A673 (cell line): ENCODE results near the gene FRMD4B.

Experiments
- EZH2 ChIP-seq: fragments of 200-600 bp; sonication (generic); IDR thresholded peaks from 2 replicates; pipeline ENCODE4 v1.6.1; 2017; ENCODE audit warnings: borderline replicate concordance, low read depth, mild to moderate bottlenecking, mixed read lengths, antibody characterized with exemption, low read length; ENCODE audit not compliant: poor library complexity, severe bottlenecking
- TF ChIP-seq, protein P1 (sequence below): fragments of 300-800, 200-600 bp; sonication (generic); conservative IDR thresholded peaks from 2 replicates; pipeline ENCODE4 v1.5.1; 2017; ENCODE audit warnings: low read depth, mild to moderate bottlenecking, antibody characterized with exemption, low read length, moderate library complexity, mixed read lengths

DNA sequence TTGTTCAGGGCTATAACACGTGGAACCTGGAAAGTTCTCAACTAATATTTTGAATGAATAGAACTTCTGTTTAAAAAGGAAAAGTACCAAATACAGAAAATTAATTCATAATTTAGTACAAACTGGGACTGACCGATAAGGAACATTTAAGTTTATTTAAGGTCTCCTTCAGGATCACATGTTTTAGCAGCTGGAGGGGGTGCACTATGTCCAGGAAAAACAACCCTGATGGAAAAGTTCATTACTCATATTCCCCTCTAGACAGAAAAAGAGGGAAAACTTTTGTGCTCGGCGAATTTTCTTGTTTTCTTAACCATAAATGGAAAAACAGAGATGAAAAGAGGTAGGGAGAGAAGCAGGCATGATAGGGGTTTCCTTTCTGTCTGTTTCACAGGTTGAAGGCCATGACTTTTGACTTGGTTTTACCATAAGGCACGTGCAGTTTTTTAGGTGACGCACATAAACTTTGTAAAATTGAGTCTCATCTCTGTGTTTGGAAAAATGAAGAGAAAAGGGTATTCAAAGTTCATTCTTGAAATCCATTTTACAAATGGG lies 26.5 kb downstream of the FRMD4B start:
- TF ChIP-seq, protein P1, sequence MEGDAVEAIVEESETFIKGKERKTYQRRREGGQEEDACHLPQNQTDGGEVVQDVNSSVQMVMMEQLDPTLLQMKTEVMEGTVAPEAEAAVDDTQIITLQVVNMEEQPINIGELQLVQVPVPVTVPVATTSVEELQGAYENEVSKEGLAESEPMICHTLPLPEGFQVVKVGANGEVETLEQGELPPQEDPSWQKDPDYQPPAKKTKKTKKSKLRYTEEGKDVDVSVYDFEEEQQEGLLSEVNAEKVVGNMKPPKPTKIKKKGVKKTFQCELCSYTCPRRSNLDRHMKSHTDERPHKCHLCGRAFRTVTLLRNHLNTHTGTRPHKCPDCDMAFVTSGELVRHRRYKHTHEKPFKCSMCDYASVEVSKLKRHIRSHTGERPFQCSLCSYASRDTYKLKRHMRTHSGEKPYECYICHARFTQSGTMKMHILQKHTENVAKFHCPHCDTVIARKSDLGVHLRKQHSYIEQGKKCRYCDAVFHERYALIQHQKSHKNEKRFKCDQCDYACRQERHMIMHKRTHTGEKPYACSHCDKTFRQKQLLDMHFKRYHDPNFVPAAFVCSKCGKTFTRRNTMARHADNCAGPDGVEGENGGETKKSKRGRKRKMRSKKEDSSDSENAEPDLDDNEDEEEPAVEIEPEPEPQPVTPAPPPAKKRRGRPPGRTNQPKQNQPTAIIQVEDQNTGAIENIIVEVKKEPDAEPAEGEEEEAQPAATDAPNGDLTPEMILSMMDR = no peak
- TF ChIP-seq EZH2 = no peak
